Progenitor cell of endocrine pancreas (in vitro differentiated cells): Measurements from ENCODE around the gene TDRD12. TPM values are rescaled to one million over a fixed set of nuclear protein-coding genes. Genes with fewer than 3 reads are reported as not detected.

Source experiments
- DNase-seq: peaks from one replicate; pipeline ENCODE4 v3.0.0; 2021; ENCODE audit warnings: low spot score; ENCODE audit not compliant: unreplicated experiment
- H3K27ac Mint-ChIP-seq: 2 replicates; pipeline ENCODE4 v1.8.0; 2021; ENCODE audit warnings: mild to moderate bottlenecking, moderate library complexity, mixed read lengths
- H3K27me3 Mint-ChIP-seq: 2 replicates; pipeline ENCODE4 v1.8.0; 2021; ENCODE audit warnings: mixed read lengths
- H3K36me3 Mint-ChIP-seq: 2 replicates; pipeline ENCODE4 v1.8.0; 2022; ENCODE audit warnings: mixed read lengths; ENCODE audit not compliant: insufficient read depth
- H3K4me1 Mint-ChIP-seq: 2 replicates; pipeline ENCODE4 v1.8.0; 2021; ENCODE audit warnings: low read depth, mixed read lengths
- H3K4me3 Mint-ChIP-seq: 2 replicates; pipeline ENCODE4 v1.8.0; 2021; ENCODE audit warnings: low read depth, mild to moderate bottlenecking, moderate library complexity, mixed read lengths
- H3K9me3 Mint-ChIP-seq: 2 replicates; pipeline ENCODE4 v1.8.0; 2021; ENCODE audit warnings: low read depth, mixed read lengths
- total RNA-seq: library from RNA; stranded (reverse); gene quantifications from 2 replicates; pipeline ENCODE4 v1.2.1, GENCODE V29; 2021
- TF ChIP-seq, protein P1 (sequence below): fragments of 200-600 bp; sonication (generic); IDR thresholded peaks from one replicate; pipeline ENCODE4 v1.5.0; 2021; ENCODE audit warnings: antibody characterized with exemption, mild to moderate bottlenecking; ENCODE audit not compliant: unreplicated experiment

Gene TDRD12
- total RNA-seq, 1 donor from 2014 or later, result 0.29 TPM

DNA sequence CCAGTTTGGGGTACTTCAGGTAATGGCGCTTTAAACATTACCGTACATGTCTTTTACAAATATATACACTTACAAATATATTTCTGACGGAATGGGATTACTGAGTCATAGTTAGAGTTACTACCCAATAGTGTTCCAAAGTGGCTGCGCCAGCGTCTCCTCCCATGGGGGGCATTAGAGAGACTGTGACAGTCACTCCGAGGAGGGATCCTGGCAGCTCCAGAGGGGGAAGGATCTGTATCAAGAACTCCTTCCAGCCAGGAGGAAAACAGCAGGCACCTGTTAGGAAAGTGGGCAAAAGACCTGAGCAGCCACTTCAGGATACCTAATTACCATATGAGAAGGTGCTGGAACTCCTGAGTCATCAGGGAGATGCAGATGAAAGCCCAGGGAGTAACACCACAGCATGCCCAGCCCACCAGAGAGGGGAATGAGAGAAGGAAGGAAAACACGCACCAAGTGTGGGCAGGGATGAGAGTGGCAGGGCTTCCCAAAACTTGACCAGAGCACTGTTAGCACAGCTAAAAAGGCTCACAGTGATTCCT lies 97.1 kb downstream of the TDRD12 start:
- Mint-ChIP-seq H3K9me3 (no peaks in the 10 kb centered on the region), H3K27me3 (peaks cover 52% of the 10 kb centered on the region)

GRCh38 chr19:32817569-32818476 lies 98.3 kb downstream of the TDRD12 start:
- H3K36me3 Mint-ChIP-seq, result no peaks in the 10 kb centered on the region
- no peak overlapping the region for H3K4me3 Mint-ChIP-seq
- peaks cover 52% of the 10 kb centered on the region for H3K27me3 Mint-ChIP-seq
- TF ChIP-seq, protein P1, sequence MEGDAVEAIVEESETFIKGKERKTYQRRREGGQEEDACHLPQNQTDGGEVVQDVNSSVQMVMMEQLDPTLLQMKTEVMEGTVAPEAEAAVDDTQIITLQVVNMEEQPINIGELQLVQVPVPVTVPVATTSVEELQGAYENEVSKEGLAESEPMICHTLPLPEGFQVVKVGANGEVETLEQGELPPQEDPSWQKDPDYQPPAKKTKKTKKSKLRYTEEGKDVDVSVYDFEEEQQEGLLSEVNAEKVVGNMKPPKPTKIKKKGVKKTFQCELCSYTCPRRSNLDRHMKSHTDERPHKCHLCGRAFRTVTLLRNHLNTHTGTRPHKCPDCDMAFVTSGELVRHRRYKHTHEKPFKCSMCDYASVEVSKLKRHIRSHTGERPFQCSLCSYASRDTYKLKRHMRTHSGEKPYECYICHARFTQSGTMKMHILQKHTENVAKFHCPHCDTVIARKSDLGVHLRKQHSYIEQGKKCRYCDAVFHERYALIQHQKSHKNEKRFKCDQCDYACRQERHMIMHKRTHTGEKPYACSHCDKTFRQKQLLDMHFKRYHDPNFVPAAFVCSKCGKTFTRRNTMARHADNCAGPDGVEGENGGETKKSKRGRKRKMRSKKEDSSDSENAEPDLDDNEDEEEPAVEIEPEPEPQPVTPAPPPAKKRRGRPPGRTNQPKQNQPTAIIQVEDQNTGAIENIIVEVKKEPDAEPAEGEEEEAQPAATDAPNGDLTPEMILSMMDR, result no peak
- no peaks in the 10 kb centered on the region for H3K4me1 Mint-ChIP-seq
- no peak for DNase-seq
- H3K9me3 Mint-ChIP-seq, result no peaks in the 10 kb centered on the region
- peak overlapping the region; percentile 34 for H3K27ac Mint-ChIP-seq

More for the DNA sequence above, 97.1 kb downstream of the TDRD12 start:
- no peak for DNase-seq
- Mint-ChIP-seq H3K36me3 (no peaks in the 10 kb centered on the region), H3K4me3 (no peak overlapping the region), H3K27ac (no peak overlapping the region), H3K4me1 (peaks cover 3% of the 10 kb centered on the region)
- TF ChIP-seq, protein P1, result no peak

DNA sequence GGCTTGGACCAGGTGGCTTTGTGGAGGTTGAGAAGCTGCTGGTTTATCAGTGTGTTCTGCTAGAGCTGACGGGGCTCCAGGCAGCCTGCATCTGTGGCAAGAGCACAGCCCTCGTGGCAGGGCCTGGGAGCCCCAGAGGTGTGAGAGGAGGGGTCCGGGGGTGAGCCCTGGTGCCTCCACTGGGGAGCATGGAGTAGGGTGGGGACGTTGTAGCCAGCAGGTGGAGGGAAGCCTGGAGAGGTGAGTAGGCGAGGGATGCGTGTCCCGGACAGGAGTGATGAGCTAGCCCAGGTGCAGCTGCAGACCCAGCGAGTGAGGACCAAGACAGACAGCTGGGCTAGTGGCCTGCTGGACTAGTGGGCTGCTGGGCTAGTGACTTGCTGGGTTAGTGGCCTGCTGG lies 99.0 kb downstream of the TDRD12 start:
- DNase-seq, result no peak
- no peaks in the 10 kb centered on the region for H3K4me1 Mint-ChIP-seq
- peaks cover 55% of the 10 kb centered on the region for H3K27me3 Mint-ChIP-seq
- H3K27ac Mint-ChIP-seq, result no peak overlapping the region
- no peaks in the 10 kb centered on the region for H3K9me3 Mint-ChIP-seq
- no peak overlapping the region for H3K4me3 Mint-ChIP-seq
- TF ChIP-seq, protein P1, result no peak
- H3K36me3 Mint-ChIP-seq, result no peaks in the 10 kb centered on the region

DNA sequence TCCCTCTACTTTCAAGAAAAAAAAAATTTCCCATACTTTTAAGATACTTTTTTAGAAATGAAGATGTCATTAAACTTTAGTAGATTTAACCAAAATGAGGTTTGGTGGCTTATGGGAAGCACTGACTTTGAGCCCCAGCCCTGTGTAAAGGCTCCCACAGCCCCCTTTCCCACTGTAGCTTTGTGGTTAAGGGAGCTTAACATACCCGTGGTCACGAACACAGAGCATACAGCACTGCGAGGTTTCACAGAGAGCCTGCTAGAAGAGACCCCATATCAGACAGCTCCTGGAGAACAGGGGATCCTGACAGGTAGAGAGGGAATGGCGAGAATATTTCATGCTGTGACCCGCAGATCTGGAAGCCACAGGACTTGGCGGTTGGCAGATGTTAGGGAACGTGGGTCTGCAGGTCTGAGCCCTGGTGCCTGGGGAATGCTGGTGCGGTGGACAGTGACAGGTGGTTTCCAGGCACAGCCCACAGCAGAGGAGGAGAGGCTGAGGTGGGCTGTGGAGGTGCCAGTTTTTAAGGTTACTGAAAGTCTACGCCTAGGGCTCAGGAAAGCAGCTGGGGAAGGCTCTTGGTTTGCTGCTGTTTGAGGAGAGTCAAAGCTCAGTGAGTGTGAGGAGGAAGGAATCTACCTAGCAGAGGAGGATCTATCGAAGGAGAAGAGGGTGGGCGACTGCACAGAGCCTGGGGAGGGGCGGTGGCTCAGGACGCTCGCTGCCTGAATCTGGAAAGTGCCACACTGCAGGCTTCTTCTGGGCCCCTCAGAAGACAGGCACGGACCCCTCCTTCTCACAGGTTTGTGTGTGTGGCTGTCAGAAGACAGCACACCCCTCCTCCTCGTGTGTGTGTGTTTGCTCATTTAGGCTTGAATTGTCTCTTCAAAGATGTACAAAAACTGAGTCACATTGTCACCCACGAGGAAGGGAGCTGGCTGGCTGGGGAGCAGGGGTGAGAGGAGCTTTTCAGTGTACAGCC lies 100.1 kb downstream of the TDRD12 start:
- no peak for DNase-seq
- Mint-ChIP-seq H3K4me1 (no peaks in the 10 kb centered on the region), H3K36me3 (no peaks in the 10 kb centered on the region), H3K9me3 (no peaks in the 10 kb centered on the region), H3K27me3 (peaks cover 58% of the 10 kb centered on the region), H3K27ac (peak overlapping the region; percentile 50), H3K4me3 (no peak overlapping the region)
- TF ChIP-seq, protein P1, result no peak
